ENCODE data around the gene TGM2.

DNA sequence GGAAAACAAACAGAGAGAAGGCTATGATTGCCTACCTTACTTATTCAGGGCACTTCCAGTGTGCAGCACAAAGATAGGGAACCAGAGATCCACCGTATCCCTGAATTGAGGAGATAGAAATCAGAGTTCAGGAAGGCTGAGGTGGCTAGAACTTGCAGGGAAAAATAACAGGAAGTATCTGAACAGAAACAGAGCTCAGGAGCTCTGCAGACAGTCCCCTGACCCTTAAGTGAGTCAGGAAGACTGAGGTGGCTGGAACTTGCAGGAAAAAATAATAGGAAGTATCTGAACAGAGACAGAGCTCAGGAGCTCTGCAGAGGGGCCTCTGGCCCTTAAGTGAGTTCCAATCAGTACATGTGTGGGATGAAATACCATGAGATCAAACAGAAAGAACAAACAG, 66.1 kb downstream of the TGM2 start:
- TF ChIP-seq, protein P1, sequence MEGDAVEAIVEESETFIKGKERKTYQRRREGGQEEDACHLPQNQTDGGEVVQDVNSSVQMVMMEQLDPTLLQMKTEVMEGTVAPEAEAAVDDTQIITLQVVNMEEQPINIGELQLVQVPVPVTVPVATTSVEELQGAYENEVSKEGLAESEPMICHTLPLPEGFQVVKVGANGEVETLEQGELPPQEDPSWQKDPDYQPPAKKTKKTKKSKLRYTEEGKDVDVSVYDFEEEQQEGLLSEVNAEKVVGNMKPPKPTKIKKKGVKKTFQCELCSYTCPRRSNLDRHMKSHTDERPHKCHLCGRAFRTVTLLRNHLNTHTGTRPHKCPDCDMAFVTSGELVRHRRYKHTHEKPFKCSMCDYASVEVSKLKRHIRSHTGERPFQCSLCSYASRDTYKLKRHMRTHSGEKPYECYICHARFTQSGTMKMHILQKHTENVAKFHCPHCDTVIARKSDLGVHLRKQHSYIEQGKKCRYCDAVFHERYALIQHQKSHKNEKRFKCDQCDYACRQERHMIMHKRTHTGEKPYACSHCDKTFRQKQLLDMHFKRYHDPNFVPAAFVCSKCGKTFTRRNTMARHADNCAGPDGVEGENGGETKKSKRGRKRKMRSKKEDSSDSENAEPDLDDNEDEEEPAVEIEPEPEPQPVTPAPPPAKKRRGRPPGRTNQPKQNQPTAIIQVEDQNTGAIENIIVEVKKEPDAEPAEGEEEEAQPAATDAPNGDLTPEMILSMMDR (IDR thresholded peaks at IDR 0.05): no peak
- TF ChIP-seq POLR2A (IDR thresholded peaks at IDR 0.05): no peak
